Neural cell (in vitro differentiated cells): ENCODE results near the gene RGS19. TPM values are rescaled to one million over a fixed set of nuclear protein-coding genes. Genes with fewer than 3 reads are reported as not detected.

Source experiments
- H2AFZ ChIP-seq: fragments of 200-600, 300-800 bp; sonication (generic), shearing (Covaris generic); 2 replicates; pipeline ENCODE4 v1.6.0; 2014; ENCODE audit warnings: low read depth, mild to moderate bottlenecking, antibody characterized with exemption, low read length, moderate library complexity
- H3F3A ChIP-seq: fragments of 200-600 bp; shearing (Covaris generic); 2 replicates; pipeline ENCODE4 v1.6.1; 2016; ENCODE audit warnings: mild to moderate bottlenecking, moderate library complexity, mixed read lengths, antibody characterized with exemption, low read length; ENCODE audit not compliant: insufficient read depth, poor library complexity, severe bottlenecking
- H3K27ac ChIP-seq: fragments of 200-600, 300-800 bp; sonication (generic), shearing (Covaris generic); 2 replicates; pipeline ENCODE4 v1.5.1; 2014; ENCODE audit warnings: mild to moderate bottlenecking, low read length, moderate library complexity
- H3K27me3 ChIP-seq: fragments of 300-800, 200-600 bp; sonication (generic), shearing (Covaris generic); 2 replicates; pipeline ENCODE4 v1.6.0; 2014; ENCODE audit warnings: mild to moderate bottlenecking, low read depth, low read length, moderate library complexity; ENCODE audit not compliant: insufficient read depth
- H3K36me3 ChIP-seq: fragments of 300-800, 200-600 bp; sonication (generic), shearing (Covaris generic); 2 replicates; pipeline ENCODE4 v1.5.1; 2014; ENCODE audit warnings: mild to moderate bottlenecking, antibody characterized with exemption, low read length, moderate library complexity; ENCODE audit not compliant: insufficient read depth
- H3K4me2 ChIP-seq: fragments of 300-800, 200-600 bp; sonication (generic), shearing (Covaris generic); 2 replicates; pipeline ENCODE4 v1.6.0; 2014; ENCODE audit warnings: mild to moderate bottlenecking, low read length
- H3K4me3 ChIP-seq: fragments of 300-800, 200-600 bp; sonication (generic), shearing (Covaris generic); 2 replicates; pipeline ENCODE4 v1.5.1; 2014; ENCODE audit warnings: mild to moderate bottlenecking, low read length, moderate library complexity
- H3K79me2 ChIP-seq: fragments of 200-600 bp; shearing (Covaris generic); replicated peaks from 2 replicates; pipeline ENCODE4 v1.6.0; 2014; ENCODE audit warnings: mild to moderate bottlenecking, low read length, moderate library complexity; ENCODE audit not compliant: insufficient read depth
- H3K9ac ChIP-seq: fragments of 300-800, 200-600 bp; sonication (generic), shearing (Covaris generic); 2 replicates; pipeline ENCODE4 v1.6.1; 2016; ENCODE audit warnings: mild to moderate bottlenecking, low read length, mixed read lengths
- H3K9me2 ChIP-seq: fragments of 200-600 bp; shearing (Covaris generic); 2 replicates; pipeline ENCODE4 v1.6.1; 2016; ENCODE audit warnings: mild to moderate bottlenecking, low read length, mixed read lengths; ENCODE audit not compliant: insufficient read depth
- H3K9me3 ChIP-seq: fragments of 200-600, 300-800 bp; sonication (generic), shearing (Covaris generic); 2 replicates; pipeline ENCODE4 v1.6.1; 2016; ENCODE audit warnings: mild to moderate bottlenecking, mixed run types, low read length, moderate library complexity, mixed read lengths
- H4K20me1 ChIP-seq: fragments of 200-600 bp; shearing (Covaris generic); 2 replicates; pipeline ENCODE4 v1.6.1; 2016; ENCODE audit warnings: mild to moderate bottlenecking, mixed run types; ENCODE audit not compliant: insufficient read depth
- EP300 ChIP-seq: fragments of 450-650 bp; conservative IDR thresholded peaks from 2 replicates; pipeline ENCODE4 v1.6.1; 2014; ENCODE audit warnings: antibody characterized with exemption, mild to moderate bottlenecking, moderate library complexity; ENCODE audit not compliant: poor library complexity, severe bottlenecking
- EZH2 ChIP-seq: fragments of 200-600, 300-800 bp; shearing (Covaris generic), sonication (generic); IDR thresholded peaks from 2 replicates; pipeline ENCODE4 v1.6.1; 2014; ENCODE audit warnings: antibody characterized with exemption, low read length, borderline replicate concordance, mild to moderate bottlenecking; ENCODE audit not compliant: insufficient read depth, poor library complexity, severe bottlenecking
- MXI1 ChIP-seq: fragments of 450-650 bp; conservative IDR thresholded peaks from 2 replicates; pipeline ENCODE4 v1.6.1; 2014; ENCODE audit warnings: antibody characterized with exemption, mild to moderate bottlenecking; ENCODE audit not compliant: poor library complexity, severe bottlenecking
- POLR2AphosphoS5 ChIP-seq: IDR thresholded peaks from 2 replicates; pipeline ENCODE4 v1.6.1; 2012
- RAD21 ChIP-seq: fragments of 450-650 bp; conservative IDR thresholded peaks from 2 replicates; pipeline ENCODE4 v1.6.1; 2014; ENCODE audit warnings: antibody characterized with exemption, mild to moderate bottlenecking, moderate library complexity
- REST ChIP-seq: IDR thresholded peaks from 2 replicates; pipeline ENCODE4 v1.6.1; 2012; ENCODE audit warnings: borderline replicate concordance
- SMC3 ChIP-seq: fragments of 450-650 bp; conservative IDR thresholded peaks from 2 replicates; pipeline ENCODE4 v1.6.1; 2014; ENCODE audit warnings: antibody characterized with exemption, mild to moderate bottlenecking, moderate library complexity; ENCODE audit not compliant: poor library complexity
- TAF1 ChIP-seq: IDR thresholded peaks from 2 replicates; pipeline ENCODE4 v1.6.1; 2012; ENCODE audit warnings: low read depth
- polyA plus RNA-seq: library from polyadenylated mRNA; depleted of rRNA; stranded (reverse); fragments of >200 nt; gene quantifications from 2 replicates; pipeline ENCODE4 v1.2.3, GENCODE V29; 2014
- TF ChIP-seq, protein P1 (sequence below): fragments of 450-650 bp; IDR thresholded peaks from 2 replicates; pipeline ENCODE4 v1.5.1; 2014; ENCODE audit warnings: antibody characterized with exemption, mild to moderate bottlenecking, moderate library complexity; ENCODE audit not compliant: poor library complexity, severe bottlenecking

Gene RGS19
- polyA plus RNA-seq, 1 donor from 2014 or later, result 3.4 TPM

- Histone ChIP-seq H3K36me3 (no peaks in the 10 kb centered on the region), H4K20me1 (no peaks in the 10 kb centered on the region), H3F3A (no peaks in the 10 kb centered on the region), H3K4me2 (no peak overlapping the region), H3K9me2 (no peaks in the 10 kb centered on the region), H3K27ac (no peak overlapping the region), H3K9me3 (no peaks in the 10 kb centered on the region), H3K4me3 (no peak overlapping the region), H3K9ac (no peak overlapping the region), H3K27me3 (no peaks in the 10 kb centered on the region), H3K79me2 (peaks cover 6% of the 10 kb centered on the region), H2AFZ (no peak overlapping the region)
- no peak for TF ChIP-seq TAF1
- TF ChIP-seq MXI1, result no peak
- no peak for TF ChIP-seq RAD21
- no peak for TF ChIP-seq POLR2AphosphoS5
- no peak for TF ChIP-seq REST
- TF ChIP-seq EP300, result no peak
- TF ChIP-seq EZH2, result no peak
- no peak for TF ChIP-seq SMC3
- TF ChIP-seq, protein P1, sequence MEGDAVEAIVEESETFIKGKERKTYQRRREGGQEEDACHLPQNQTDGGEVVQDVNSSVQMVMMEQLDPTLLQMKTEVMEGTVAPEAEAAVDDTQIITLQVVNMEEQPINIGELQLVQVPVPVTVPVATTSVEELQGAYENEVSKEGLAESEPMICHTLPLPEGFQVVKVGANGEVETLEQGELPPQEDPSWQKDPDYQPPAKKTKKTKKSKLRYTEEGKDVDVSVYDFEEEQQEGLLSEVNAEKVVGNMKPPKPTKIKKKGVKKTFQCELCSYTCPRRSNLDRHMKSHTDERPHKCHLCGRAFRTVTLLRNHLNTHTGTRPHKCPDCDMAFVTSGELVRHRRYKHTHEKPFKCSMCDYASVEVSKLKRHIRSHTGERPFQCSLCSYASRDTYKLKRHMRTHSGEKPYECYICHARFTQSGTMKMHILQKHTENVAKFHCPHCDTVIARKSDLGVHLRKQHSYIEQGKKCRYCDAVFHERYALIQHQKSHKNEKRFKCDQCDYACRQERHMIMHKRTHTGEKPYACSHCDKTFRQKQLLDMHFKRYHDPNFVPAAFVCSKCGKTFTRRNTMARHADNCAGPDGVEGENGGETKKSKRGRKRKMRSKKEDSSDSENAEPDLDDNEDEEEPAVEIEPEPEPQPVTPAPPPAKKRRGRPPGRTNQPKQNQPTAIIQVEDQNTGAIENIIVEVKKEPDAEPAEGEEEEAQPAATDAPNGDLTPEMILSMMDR, result no peak
Measured at GRCh38 chr20:64068386-64069208, 10.7 kb downstream of the RGS19 start.

GRCh38 chr20:64067733-64068307 is 11.5 kb downstream of the RGS19 start:
- Histone ChIP-seq H2AFZ (no peak overlapping the region), H3K27me3 (no peaks in the 10 kb centered on the region), H3K36me3 (no peaks in the 10 kb centered on the region), H3F3A (no peaks in the 10 kb centered on the region), H3K9me3 (no peaks in the 10 kb centered on the region), H3K79me2 (peaks cover 7% of the 10 kb centered on the region), H3K9ac (no peak overlapping the region), H3K9me2 (no peaks in the 10 kb centered on the region), H3K27ac (no peak overlapping the region), H4K20me1 (no peaks in the 10 kb centered on the region), H3K4me2 (no peak overlapping the region), H3K4me3 (no peak overlapping the region)
- TF ChIP-seq, protein P1, result no peak
- TF ChIP-seq SMC3 (no peak), POLR2AphosphoS5 (no peak), RAD21 (no peak), MXI1 (no peak), TAF1 (no peak), EZH2 (no peak), REST (no peak), EP300 (no peak)
